ENCODE data around the gene FSD1.
"Not testable (repeated sequence)": the region's sequence is repeated elsewhere in the genome, so short reads cannot be mapped to it uniquely, and the experiment has no call there.

The FSD1 gene

DNA sequence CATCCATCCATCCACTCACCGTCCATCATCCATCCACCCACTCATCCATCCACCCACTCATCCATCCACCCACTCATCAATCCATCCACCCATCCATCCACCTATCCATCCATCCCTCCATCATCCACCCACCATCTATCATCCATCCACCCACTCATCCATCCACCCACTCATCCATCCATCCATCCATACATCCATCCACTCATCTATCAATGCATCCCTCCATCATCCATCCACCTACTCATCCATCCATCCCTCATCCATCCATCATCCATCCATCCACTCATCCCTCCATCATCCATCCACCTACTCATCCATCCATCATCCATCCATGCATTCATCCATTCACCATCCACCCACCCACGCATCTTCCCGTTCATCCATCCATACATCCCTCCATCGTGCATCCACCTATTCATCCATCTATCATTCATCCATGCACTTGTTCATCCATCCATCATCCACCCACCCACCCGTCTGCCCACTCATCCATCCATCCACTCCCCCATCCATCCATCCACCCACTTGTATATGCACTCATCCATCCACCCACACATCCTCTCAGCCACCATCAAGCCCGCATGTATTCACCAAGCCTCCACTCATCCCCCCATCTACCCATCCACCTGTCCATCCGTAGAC is 30.7 kb downstream of the FSD1 start:
- DNase-seq = no peak
- intact Hi-C loops (cut with DNase I) = no loop called here

GRCh38 chr19:4337906-4338440 is 33.6 kb downstream of the FSD1 start:
- intact Hi-C loops (cut with DNase I) = no loop called here
- no peak for DNase-seq

DNA sequence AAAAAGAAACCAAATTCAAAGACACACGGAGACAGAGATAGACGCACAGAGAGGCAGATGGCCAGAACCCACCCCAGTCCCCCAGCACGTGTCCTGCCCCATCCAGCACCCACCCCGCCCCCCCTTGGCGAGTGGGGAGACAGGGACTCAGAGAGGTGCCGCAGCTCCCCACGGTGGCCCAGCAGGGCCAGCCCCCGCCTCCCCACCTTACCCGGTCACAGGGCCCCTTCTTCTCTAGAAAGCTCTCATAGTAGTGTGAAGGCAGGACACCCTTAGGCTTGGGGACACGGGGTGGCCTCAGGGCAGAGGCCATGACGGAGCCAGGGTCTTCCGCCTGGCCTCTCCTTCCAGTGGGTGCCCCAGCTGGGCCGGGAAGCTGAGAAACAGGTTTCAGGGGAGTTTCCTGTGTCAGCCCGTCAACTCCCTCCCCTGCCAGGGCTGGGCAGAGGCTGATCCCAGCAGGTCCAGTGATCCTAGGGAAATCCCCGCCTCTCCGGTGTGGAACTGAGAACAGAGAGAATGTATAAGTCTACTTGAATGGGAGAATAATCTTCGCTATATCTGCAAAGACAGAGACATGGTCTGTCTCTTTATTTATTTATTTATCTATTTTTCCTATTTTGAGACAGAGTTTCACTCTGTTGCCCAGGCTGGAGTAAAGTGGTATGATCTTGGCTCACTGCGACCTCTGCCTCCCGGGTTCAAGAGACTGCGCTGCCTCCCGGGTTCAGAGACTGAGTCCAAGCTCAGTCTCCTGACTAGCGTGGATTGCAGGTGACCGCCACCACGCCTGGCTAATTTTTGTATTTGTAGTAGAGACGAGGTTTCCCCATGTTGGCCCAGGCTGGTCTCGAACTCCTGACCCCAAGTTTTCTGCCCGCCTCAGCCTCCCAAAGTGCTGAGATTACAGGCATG is 34.3 kb downstream of the FSD1 start, which contains the start of gene STAP2:
STAP2 (minus strand) TSS at position 387 of the 915 bp plus-strand sequence; CDS start at position 313, 74 bp downstream.
- no peak for DNase-seq
- intact Hi-C loops (cut with DNase I) = no loop called here

DNA sequence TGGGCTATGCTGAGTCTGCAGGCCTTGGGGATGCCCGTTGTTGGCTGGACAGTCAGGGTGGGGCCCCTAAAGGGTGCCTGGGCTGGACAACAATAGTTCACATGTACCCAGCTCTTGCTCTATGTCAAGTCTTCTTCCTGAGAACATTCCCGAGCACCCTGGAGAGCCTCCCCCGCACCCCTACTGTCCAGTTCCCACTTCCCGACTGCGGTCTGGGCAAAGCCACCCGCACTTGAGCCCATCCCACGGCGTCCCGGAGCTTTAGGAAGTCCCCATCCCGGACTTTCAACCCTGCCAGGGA is 37.9 kb downstream of the FSD1 start:
- intact Hi-C loops (cut with DNase I) = loop anchor here (2.0 kb wide), 1 partner anchor 13 kb away; no protein-coding TSS in a partner anchor
- peak in 3 of 42 donors; percentile 22 to 39 (median 29) for DNase-seq

GRCh38 chr19:4342615-4343369 is 38.4 kb downstream of the FSD1 start:
- DNase-seq = peak; percentile 87 to 99 (median 98)
- intact Hi-C loops (cut with DNase I) = loop anchor here (2.0 kb wide), 1 partner anchor 14 kb away; no protein-coding TSS in a partner anchor

DNA sequence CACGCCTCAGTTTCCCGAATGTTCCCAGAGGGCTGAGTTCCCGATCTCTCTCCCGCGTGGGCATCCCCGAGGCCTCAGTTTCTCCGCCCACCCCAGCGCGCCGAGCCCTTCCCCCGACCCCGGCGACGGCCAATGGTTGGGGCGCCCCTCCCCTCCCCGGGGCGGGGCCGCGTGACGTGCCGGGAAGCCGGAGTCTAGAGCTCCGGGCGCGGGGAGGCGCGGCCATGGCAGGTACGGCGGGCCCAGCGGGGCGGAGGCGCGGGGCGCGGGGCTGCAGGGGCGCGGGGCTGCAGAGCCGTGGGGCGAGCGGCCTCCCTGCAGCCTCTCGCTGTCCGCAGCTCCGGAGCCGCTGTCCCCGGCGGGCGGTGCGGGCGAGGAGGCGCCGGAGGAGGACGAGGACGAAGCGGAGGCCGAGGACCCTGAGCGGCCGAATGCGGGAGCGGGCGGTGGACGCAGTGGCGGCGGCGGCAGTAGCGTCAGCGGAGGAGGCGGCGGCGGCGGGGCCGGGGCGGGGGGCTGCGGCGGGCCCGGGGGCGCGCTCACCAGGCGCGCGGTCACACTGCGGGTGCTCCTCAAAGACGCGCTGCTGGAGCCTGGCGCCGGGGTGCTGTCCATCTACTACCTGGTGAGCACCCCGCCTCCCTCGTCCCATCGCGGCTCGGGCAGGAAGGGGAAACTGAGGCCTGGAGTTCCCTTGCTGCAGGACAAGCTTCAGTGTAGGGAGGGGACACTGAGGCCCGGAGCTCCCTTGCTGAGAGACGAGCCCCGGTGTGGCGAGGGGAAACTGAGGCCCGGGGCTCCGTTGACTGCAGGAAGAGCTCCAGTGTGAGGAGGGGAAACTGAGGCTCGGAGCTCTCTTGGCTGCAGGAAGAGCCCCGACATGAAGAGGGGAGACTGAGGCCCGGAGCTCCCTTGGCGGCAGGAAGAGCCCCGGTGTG is 39.2 kb downstream of the FSD1 start, which contains the start of gene MPND:
MPND (plus strand) TSS at position 193 of the 938 bp plus-strand sequence; CDS start at position 225, 32 bp downstream.
- peak; percentile 90 to 98 (median 97) for DNase-seq
- intact Hi-C loops (cut with DNase I) = loop anchor here (2.0 kb wide), 1 partner anchor 15 kb away; no protein-coding TSS in a partner anchor

DNA sequence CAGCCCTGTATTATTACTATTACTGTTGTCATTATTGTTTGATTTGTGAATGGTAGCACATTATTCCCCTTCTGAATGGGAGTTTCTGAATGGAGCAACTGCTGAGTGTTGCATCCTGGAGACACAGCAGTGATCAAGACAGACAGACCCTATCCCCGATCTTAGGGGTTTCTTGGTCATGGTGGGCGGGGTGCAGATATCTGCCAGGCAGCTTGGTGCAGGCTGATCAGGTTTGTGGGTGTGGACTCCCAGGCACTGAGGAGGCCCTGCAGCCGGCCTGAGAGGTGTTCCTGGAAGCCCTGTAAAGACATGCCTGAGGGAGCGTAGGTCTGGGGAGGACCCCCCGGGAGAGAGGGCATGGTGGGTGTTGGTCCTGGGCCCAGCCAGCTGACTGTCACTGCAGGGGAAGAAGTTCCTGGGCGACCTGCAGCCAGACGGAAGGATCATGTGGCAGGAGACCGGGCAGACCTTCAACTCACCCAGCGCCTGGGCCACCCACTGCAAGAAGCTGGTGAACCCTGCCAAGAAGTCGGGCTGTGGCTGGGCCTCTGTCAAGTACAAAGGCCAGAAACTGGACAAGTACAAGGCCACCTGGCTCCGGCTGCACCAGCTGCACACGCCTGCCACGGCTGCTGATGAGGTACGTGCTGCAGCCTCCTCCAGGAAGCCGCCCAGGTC is 41.1 kb downstream of the FSD1 start:
- DNase-seq = no peak
- intact Hi-C loops (cut with DNase I) = no loop called here

DNA sequence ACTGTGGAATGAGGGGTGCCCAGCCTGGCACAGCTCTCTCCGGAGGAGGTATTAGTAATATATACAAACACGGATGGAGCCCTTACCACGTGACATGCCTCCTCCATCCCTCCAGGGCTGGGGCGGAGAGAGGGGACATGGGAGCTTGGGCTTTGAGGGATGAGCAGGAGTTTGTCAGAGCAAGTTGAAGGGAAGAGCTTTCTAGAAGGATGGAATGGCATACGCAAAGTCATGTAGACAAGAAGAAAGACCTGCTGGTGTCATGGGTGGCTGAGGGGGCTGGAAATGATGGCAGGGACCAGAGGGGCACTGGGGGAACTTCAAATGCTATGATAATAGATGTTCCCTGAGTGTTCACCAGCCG is 41.6 kb downstream of the FSD1 start:
- intact Hi-C loops (cut with DNase I) = no loop called here
- no peak for DNase-seq

DNA sequence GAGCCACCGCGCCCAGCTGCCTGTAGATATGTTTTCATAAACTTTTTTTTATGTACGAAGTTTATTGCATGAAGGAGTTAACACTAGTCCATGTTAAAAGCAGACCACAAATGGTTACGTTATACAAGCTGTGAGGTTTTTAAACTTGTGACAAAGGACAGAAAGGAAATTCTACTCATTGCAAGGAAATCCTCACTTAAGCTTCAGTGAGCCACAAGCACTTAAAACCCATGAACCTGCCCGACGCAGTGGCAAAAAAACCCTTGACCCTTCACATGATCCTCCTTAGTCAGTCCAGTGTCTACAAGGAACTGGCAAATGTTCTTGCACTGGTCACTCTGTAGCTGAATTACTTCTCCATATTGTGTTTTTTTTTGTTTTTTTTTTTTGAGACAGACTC is 43.1 kb downstream of the FSD1 start:
- intact Hi-C loops (cut with DNase I) = no loop called here
- no peak for DNase-seq

- intact Hi-C loops (cut with DNase I); DNase-seq: not testable (repeated sequence)
Observed at GRCh38 chr19:4349225-4349624, 44.8 kb downstream of the FSD1 start.

GRCh38 chr19:4350111-4350510 is 45.7 kb downstream of the FSD1 start:
- no peak for DNase-seq
- intact Hi-C loops (cut with DNase I) = loop anchor here (5.0 kb wide), 1 partner anchor 83 kb away; no protein-coding TSS in a partner anchor

DNA sequence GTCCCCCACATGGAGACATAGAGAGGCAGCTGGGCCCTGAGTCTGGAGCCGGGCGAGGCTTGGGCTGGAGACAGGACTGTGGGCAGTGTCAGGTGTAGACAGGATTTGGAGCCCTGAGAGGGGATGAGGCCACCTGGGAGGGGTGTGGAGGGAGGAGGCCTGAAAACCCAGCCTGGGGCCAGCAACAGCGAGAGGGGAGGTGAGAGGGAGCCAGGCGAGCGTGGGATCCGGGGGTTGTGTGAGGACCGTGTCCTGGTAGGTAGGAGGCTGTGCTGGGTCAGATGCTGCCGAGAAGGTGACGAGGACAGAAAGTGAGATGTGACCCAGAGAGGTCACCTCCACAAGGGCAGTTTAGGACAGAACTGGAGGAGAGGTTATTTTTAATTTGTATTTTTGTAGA is 46.3 kb downstream of the FSD1 start:
- intact Hi-C loops (cut with DNase I) = loop anchor here (5.0 kb wide), 1 partner anchor 83 kb away; no protein-coding TSS in a partner anchor
- no peak for DNase-seq

DNA sequence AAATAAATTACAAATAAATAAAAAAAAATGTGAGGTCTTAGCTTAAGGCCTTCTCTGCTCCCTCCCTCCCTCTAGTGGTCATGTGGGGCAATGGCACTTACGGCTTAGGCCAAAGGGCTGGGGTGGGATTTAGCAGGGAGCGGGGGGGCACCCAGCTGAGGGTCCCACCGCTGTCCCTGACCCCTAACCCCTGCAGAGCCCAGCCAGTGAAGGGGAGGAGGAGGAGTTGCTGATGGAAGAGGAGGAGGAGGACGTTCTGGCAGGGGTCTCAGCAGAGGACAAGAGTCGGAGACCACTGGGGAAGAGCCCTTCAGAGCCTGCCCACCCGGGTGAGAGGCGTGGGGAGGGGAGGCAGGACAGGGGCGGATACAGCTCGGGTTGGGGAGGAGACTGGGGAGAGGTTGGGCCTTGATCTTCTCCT is 48.3 kb downstream of the FSD1 start:
- intact Hi-C loops (cut with DNase I) = loop anchor here (5.0 kb wide), 1 partner anchor 85 kb away; no protein-coding TSS in a partner anchor
- DNase-seq = peak in 23 of 42 donors; percentile 41 to 82 (median 60)

DNA sequence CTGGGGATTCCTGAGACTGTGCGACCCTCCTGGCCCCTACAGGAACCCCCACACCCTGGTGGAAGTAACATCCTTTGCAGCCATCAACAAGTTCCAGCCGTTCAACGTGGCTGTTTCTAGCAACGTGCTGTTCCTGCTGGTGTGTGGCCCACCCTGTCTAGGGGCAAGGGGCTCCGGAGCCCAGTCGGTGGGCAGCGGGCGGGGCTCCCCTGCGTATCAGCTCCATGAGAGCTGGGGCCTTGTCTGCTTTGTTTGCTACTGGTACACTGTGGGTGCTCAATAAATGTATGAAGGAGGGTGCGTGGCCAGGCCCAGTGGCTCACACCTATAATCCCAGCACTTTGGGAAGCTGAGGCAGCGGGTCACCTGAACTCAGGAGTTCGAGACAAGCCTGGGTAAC is 49.9 kb downstream of the FSD1 start:
- intact Hi-C loops (cut with DNase I) = loop anchor here (5.0 kb wide), 1 partner anchor 87 kb away; no protein-coding TSS in a partner anchor
- DNase-seq = no peak

DNA sequence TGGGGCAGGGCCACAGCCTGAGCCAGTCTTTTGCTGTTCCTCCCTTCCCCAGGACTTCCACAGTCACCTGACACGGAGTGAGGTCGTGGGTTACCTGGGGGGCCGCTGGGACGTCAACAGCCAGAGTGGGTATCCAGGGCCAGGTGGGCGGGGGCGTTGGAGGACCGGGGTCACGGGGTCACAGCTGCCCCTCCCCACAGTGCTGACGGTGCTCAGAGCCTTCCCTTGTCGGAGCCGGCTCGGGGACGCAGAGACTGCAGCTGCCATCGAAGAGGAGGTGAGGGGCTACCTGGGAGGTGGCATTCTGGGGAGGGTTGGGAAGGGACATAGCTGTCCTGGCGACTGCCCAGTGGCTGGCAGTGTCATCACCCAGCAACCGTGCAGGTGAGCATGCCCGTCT is 50.5 kb downstream of the FSD1 start:
- intact Hi-C loops (cut with DNase I) = loop anchor here (5.0 kb wide), 1 partner anchor 88 kb away; no protein-coding TSS in a partner anchor
- DNase-seq = no peak

GRCh38 chr19:4357095-4357797 is 52.8 kb downstream of the FSD1 start:
- peak in 1 of 42 donors; percentile 18 for DNase-seq
- intact Hi-C loops (cut with DNase I) = no loop called here

GRCh38 chr19:4357921-4358326 is 53.5 kb downstream of the FSD1 start:
- intact Hi-C loops (cut with DNase I) = no loop called here
- peak in 1 of 42 donors; percentile 15 for DNase-seq
